Stimulated activated naive CD8-positive, alpha-beta T cell treated with anti-CD3 and anti-CD28 coated beads, Interleukin-15, amount 100 ng/mL, for 72 hours (primary cell): ENCODE data around the gene OR4E2.
"Not testable (repeated sequence)": the region's sequence is repeated elsewhere in the genome, so short reads cannot be mapped to it uniquely, and the experiment has no call there.

ENCODE experiments used
- ATAC-seq: fragments of 150-1000 bp; cut with Tn5 transposase; 2 replicates; pipeline ENCODE4 v1.10.0; 2021; ENCODE audit warnings: mild to moderate bottlenecking, moderate library complexity
- DNase-seq, 2 donors: peaks; one replicate each; pipeline ENCODE4 v3.0.0; 2021 to 2022
- H3K27ac Mint-ChIP-seq, 2 donors: one replicate each; pipeline ENCODE4 v1.8.0; 2022; ENCODE audit warnings: mild to moderate bottlenecking in 2 of 2, mixed read lengths in 2 of 2, moderate library complexity in 2 of 2
- H3K27me3 Mint-ChIP-seq: one replicate; pipeline ENCODE4 v1.8.0; 2022; ENCODE audit warnings: mixed read lengths
- H3K4me1 Mint-ChIP-seq: one replicate; pipeline ENCODE4 v1.8.0; 2022; ENCODE audit warnings: mild to moderate bottlenecking, mixed read lengths
- H3K4me3 Mint-ChIP-seq, 2 donors: one replicate each; pipeline ENCODE4 v1.8.0; 2022; ENCODE audit warnings: mild to moderate bottlenecking in 2 of 2, mixed read lengths in 2 of 2, moderate library complexity in 1 of 2
- H3K9me3 Mint-ChIP-seq, 2 donors: one replicate each; pipeline ENCODE4 v1.8.0; 2022; ENCODE audit warnings: mixed read lengths in 2 of 2

Gene OR4E2, protein sequence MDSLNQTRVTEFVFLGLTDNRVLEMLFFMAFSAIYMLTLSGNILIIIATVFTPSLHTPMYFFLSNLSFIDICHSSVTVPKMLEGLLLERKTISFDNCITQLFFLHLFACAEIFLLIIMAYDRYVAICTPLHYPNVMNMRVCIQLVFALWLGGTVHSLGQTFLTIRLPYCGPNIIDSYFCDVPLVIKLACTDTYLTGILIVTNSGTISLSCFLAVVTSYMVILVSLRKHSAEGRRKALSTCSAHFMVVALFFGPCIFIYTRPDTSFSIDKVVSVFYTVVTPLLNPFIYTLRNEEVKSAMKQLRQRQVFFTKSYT

DNA sequence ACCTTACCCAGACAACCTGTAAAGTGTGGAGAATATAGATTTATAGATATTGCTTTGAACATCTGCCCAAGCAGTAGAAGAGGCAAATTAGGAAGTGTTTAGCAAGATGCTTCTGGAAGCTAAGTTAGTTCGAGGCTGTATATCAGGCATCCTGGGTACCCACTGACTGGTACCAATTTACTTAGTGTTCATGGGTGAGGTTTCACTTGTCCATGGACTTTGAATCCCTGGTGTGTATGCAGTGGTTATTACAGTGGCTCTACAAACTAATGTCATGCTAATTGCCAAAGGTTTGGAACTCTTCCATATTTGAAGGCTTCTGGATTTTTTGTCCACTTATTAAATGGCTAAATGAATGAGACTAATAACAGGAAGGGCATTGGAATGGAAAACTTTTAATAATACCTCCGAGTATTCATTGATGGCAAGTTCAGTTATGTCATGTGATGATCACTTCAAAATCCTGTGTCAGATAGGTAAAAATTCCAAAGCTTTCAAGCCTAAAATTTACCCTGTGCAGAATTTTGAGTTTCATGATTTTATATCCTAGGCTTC, at the start of gene OR4E2:
Gene OR4E2, plus strand, starts transcription at position 505 of the 555 bp plus-strand sequence. CDS start 11,248 bp downstream, outside the sequence.
- no peak within 1 kb of the TSS for H3K27ac Mint-ChIP-seq
- peaks cover 41% of the 10 kb centered on the region for H3K27me3 Mint-ChIP-seq
- H3K9me3 Mint-ChIP-seq: no peaks in the 10 kb centered on the region
- H3K4me1 Mint-ChIP-seq: no peaks in the 10 kb centered on the region
- ATAC-seq (no peak), DNase-seq (no peak)
- H3K4me3 Mint-ChIP-seq: no peak within 1 kb of the TSS

DNA sequence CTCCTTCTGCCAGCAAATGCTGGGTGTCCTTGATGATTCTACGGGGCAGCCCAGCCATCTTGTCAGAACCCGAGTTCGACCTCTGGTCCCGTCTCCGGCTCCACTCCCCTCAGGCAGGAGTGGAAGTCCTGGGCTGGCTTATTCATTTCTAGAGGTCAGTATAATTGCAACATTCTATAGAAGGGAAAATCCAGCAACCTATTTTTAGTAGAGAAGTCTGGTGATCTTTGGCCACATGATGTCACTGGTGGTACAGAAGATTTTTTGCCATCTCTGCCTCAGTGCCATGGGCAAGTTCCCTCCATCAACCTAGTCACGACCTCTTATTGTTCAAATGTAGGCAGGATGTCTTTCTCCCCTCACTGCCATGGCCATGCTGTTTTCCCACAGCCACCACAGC, 41.3 kb upstream of the OR4E2 start:
- H3K4me3 Mint-ChIP-seq: no peak overlapping the region
- no peak overlapping the region for H3K27ac Mint-ChIP-seq
- ATAC-seq (no peak), DNase-seq (no peak)
- H3K27me3 Mint-ChIP-seq: peaks cover 9% of the 10 kb centered on the region
- no peaks in the 10 kb centered on the region for H3K4me1 Mint-ChIP-seq
- no peaks in the 10 kb centered on the region for H3K9me3 Mint-ChIP-seq

DNA sequence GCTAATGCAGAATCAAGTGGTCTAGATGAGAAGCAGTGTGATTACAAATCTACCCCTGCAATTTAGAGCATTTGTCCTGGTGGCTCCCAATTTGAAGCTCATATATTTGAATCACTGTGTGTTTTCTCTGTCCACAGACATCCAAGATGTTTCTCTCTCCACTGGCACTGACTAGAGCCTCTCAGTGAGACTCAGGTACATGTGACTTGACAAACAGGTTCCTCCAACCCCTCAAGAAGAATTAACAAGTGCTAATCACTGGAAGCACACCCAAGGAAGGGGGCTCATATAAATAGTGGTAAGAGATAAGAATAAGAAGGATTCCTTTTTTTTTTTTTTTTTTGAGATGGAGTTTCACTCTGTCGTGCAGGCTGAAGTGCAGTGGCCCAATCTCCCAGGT, 39.4 kb upstream of the OR4E2 start:
- Mint-ChIP-seq H3K4me3 (no peak overlapping the region), H3K4me1 (no peaks in the 10 kb centered on the region), H3K9me3 (no peaks in the 10 kb centered on the region), H3K27me3 (peaks cover 3% of the 10 kb centered on the region), H3K27ac (no peak overlapping the region)
- no peak for DNase-seq
- ATAC-seq: no peak

DNA sequence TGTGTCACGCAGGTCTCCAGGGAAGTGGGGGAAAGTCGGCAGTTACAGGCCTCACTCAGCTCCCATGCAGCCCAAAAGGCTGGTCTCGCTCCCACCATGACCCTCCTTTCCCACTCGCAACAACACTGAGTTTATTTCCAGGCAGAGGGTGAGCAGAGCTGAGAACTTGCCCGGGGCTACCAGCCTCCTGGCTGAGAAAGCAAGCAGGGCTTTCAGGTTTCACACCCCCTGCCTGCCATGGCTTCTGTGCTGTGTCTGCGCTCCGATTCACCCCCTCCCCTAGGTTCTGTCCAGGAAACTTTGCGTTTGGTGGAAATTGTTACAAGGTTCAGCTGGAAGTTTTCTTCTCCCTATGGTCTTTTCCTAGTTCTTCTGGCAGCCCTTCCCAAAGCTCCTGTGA, 36.0 kb upstream of the OR4E2 start:
- H3K9me3 Mint-ChIP-seq: no peaks in the 10 kb centered on the region
- H3K4me3 Mint-ChIP-seq: no peak overlapping the region
- no peak overlapping the region for H3K27ac Mint-ChIP-seq
- ATAC-seq (no peak), DNase-seq (no peak)
- peaks cover 20% of the 10 kb centered on the region for H3K27me3 Mint-ChIP-seq
- H3K4me1 Mint-ChIP-seq: no peaks in the 10 kb centered on the region

DNA sequence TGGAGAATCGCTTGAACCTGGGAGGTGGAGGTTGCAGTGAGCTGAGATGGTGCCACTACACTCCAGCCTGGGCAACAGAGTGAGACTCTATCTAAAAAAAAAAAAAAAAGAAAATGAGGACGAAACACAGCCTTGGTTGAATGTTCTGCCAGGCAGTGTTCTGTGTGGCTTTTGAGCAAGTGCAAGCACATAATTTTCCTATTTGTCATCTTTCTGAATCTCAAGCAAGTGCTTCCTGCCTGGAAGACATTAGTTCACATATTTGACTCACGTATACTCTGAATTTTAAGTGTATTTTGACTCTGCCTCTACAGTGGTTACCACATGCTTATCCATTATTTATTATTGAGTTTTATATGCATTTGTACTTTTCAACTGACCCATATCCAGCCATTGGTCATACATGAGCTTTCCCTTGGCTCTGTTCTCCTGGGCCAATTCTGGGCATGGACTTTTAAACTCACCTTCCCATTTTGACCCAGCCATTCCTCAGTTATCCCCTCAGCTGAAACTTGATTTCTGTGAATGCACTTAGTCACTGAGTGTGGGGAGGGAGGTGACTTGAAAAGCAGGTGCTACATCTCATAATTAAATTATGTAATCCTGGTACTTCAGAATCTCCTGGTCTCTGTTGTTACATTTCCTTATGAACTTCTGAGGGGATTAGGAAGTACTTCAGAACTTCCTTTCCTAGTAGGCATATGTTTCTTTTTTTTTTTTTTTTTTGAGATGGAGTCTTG, 27.0 kb upstream of the OR4E2 start:
- ATAC-seq (no peak), DNase-seq (no peak)
- H3K4me1 Mint-ChIP-seq: no peaks in the 10 kb centered on the region
- H3K27ac Mint-ChIP-seq: no peak overlapping the region
- H3K27me3 Mint-ChIP-seq: peaks cover 27% of the 10 kb centered on the region
- H3K4me3 Mint-ChIP-seq: no peak overlapping the region
- peaks cover 0 to 7% of the 10 kb centered on the region in 2 donors for H3K9me3 Mint-ChIP-seq

DNA sequence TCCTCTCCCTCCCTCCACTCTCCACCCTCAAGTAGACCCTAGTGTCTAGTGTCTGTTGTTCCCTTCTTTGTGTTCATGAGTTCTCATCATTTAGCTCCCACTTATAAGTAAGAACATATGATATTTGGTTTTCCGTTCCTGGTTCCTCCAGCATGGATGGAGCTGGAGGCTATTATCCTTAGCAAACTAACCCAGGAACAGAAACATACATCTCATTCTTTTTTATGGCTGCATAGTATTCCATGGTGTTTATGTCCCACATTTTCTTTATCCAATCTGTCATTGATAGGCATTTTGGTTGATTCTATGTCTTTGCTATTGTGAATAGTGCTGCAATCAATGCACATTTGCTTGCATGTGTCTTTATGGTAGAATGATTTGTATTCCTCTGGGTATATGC, 23.1 kb upstream of the OR4E2 start:
- peaks cover 20% of the 10 kb centered on the region for H3K27me3 Mint-ChIP-seq

DNA sequence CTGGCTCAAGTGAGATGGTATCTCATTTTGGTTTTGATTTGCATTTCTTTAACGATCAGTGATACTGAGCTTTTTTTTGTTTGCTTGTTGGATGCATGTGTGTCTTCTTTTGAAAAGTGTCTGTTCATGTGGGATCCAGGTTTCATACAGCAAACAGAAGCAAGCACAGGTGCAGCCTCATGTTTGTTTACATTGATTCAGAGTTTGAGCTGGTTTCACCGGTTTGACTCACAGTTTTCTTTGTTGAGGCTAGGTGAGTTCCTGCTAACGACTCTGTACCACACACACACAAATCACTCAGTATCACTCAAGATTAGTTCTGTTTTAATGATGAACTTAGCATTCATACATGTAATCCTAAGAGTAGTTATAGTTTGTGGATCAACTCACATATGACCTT, 22.6 kb upstream of the OR4E2 start:
- no peak overlapping the region for H3K4me3 Mint-ChIP-seq
- no peak for ATAC-seq
- H3K27ac Mint-ChIP-seq: no peak overlapping the region
- H3K9me3 Mint-ChIP-seq: peaks cover 0 to 7% of the 10 kb centered on the region in 2 donors
- H3K4me1 Mint-ChIP-seq: no peaks in the 10 kb centered on the region
- H3K27me3 Mint-ChIP-seq: peaks cover 15% of the 10 kb centered on the region
- DNase-seq: no peak

More for the DNA sequence above, 23.1 kb upstream of the OR4E2 start:
- H3K4me3 Mint-ChIP-seq, H3K4me1 Mint-ChIP-seq, DNase-seq, H3K27ac Mint-ChIP-seq, ATAC-seq, H3K9me3 Mint-ChIP-seq: not testable (repeated sequence)

DNA sequence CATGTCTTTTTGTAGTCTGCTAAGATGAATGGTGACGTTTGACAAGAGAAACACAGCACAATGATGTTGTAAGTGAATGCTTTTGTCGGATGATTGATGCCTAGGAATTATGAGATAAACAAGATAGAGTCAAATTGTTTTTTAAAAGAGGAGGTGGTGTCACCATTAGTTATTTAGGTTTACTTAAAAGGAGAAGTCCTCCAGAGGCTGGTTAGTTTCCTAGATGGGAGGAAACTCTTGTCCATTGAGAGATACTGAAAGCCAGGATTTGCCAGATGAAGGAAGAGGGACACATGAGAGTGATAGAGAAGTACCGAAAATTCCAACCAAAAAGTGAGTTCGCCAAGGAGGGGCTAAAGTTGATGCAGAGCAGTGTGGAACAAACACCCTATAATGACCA, 18.8 kb upstream of the OR4E2 start, which contains the start of gene OR10G2:
Gene OR10G2, minus strand, starts transcription at position 101 of the 400 bp plus-strand sequence. Its CDS starts 98 bp downstream, at position 3.
- Mint-ChIP-seq H3K4me3 (no peak within 1 kb of the TSS), H3K27ac (no peak within 1 kb of the TSS), H3K4me1 (no peaks in the 10 kb centered on the region), H3K9me3 (no peaks in the 10 kb centered on the region), H3K27me3 (no peaks in the 10 kb centered on the region)
- no peak for DNase-seq
- ATAC-seq: no peak

DNA sequence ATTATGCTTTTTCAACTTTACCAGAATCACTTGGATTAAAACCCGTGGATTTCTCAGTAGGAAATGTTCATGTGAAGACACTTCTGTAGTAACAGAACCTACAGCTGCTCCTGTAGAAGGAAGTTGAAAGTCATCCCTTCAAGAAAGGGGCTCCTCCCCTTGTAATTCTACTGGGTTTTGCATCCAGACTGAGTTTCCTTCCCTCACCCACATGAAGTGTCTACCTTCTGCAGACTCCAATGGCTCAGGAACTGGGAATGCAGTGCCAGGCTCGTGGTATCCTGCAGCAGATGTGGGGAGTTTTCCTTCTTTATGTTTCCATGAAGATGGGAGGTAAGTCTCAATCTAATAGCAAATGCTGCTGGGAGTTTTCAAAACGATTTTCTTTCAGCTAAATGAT, 11.0 kb upstream of the OR4E2 start:
- DNase-seq: no peak
- no peaks in the 10 kb centered on the region for H3K27me3 Mint-ChIP-seq
- peaks cover 4% of the 10 kb centered on the region for H3K4me1 Mint-ChIP-seq
- peak overlapping the region in 1 of 2 donors; percentile 82 for H3K27ac Mint-ChIP-seq
- peak overlapping the region; percentile 42 to 65 for H3K4me3 Mint-ChIP-seq
- ATAC-seq: no peak
- H3K9me3 Mint-ChIP-seq: no peaks in the 10 kb centered on the region

DNA sequence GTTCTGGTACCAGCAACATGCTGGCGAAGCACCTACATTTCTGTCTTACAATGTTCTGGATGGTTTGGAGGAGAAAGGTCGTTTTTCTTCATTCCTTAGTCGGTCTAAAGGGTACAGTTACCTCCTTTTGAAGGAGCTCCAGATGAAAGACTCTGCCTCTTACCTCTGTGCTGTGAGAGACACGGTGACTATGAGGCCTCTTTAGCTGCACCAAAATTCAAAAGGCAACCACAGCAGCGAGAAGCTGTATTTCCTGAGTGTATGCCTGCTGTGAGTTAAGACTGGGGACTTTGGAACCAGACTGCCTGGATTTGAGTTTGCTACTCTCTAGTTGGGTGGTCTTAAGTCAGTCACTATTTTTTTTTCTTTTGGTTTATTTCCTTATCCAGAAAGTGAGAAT, 10.2 kb upstream of the OR4E2 start:
- Mint-ChIP-seq H3K4me3 (peak overlapping the region in 1 of 2 donors; percentile 65), H3K27ac (no peak overlapping the region), H3K9me3 (no peaks in the 10 kb centered on the region), H3K4me1 (peaks cover 4% of the 10 kb centered on the region), H3K27me3 (no peaks in the 10 kb centered on the region)
- ATAC-seq: no peak
- DNase-seq: no peak

DNA sequence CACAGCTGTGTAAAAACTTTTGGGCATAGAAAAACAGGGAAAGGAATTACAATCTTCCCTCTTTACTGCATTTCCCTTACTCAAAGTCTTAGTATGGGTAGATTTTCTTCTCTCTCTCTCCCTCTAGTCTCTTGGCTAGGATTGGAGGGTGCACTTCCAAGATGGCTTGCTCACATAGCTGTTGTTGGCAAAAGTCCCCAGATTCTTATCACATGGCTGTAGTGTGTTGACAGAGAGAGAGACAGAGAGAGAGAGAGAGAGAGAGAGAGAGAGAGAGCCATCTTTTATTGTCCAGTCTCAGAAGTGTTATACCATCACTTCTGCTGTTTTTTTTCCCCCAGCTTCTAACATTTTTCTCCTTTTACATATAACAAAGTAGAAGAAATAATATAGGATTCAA, 6.3 kb upstream of the OR4E2 start:
- Mint-ChIP-seq H3K27me3 (peaks cover 21% of the 10 kb centered on the region), H3K9me3 (no peaks in the 10 kb centered on the region), H3K27ac (no peak overlapping the region), H3K4me3 (no peak overlapping the region), H3K4me1 (no peaks in the 10 kb centered on the region)
- no peak for ATAC-seq
- DNase-seq: no peak

DNA sequence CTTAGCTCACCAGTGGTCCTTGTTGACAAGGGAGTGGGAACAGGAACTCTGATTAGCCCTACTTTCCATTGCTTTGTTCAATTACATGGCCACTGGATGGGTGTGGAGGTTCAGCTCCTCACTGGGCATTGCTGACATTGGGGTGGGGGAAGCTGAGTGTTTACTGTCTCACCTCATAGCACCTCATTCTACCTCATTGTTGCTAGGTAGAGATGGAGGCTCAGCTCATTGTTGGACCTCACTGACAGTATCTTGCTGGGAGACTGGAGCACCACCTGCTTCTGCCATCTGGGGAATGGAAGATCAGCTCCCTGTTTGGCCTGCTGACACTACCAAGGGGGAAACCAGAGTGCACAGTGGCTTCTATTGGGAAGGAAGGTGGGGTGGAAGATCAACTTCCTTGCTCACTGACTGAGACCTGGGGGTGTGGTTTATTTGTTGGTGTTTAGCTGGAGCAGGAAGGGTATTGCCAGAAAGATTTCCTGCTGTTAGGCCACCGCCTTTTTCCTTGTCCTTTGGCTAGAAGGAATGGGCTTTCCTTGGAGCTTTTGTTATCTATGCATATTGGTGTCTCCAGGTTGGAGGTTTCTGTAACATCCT, 1.3 kb upstream of the OR4E2 start:
- no peaks in the 10 kb centered on the region for H3K4me1 Mint-ChIP-seq
- H3K27me3 Mint-ChIP-seq: peaks cover 31% of the 10 kb centered on the region
- H3K4me3 Mint-ChIP-seq: no peak overlapping the region
- H3K9me3 Mint-ChIP-seq: no peaks in the 10 kb centered on the region
- H3K27ac Mint-ChIP-seq: no peak overlapping the region
- ATAC-seq (no peak), DNase-seq (no peak)

DNA sequence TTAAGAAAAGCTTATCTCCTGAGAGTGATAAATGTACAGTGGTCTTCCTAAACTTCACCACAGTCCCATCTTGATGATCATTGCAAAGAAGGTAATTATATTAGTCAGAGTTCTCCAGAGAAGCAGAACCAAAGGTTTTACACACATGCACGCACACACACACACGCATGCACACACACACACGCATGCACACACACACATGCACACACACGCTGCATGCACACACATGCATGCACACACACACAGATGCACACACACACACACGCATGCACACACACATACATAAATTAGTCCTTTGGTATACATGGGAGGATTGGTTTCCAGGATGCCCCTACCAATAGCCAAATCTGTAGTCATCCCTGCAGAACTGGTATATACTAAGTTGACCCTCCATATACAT, 580 bp downstream of the OR4E2 start:
- H3K27ac Mint-ChIP-seq: no peak overlapping the region
- H3K27me3 Mint-ChIP-seq: peaks cover 45% of the 10 kb centered on the region
- DNase-seq (no peak), ATAC-seq (no peak)
- no peaks in the 10 kb centered on the region for H3K4me1 Mint-ChIP-seq
- H3K9me3 Mint-ChIP-seq: no peaks in the 10 kb centered on the region
- H3K4me3 Mint-ChIP-seq: no peak overlapping the region

DNA sequence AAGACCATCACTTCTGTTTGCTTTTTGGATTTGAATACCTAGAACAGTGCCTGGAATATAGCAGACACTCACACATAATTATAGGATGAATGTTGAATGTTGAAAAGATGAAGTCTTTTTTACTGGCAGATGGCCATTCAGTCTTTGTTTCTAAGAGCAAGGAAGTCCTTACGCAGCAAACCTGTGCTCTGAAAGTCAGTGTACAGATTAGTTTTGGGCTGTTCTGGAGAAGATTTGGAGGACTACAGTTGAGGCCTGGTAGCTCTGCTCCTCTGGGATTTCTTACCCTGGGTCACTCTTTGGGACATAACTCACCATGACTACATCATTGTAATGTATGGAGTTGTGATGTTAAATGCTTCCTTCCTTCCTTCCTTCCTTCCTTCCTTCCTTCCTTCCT, 3.3 kb downstream of the OR4E2 start:
- ATAC-seq: no peak
- no peak for DNase-seq
- no peak overlapping the region for H3K27ac Mint-ChIP-seq
- no peak overlapping the region for H3K4me3 Mint-ChIP-seq
- H3K9me3 Mint-ChIP-seq: no peaks in the 10 kb centered on the region
- peaks cover 34% of the 10 kb centered on the region for H3K27me3 Mint-ChIP-seq
- no peaks in the 10 kb centered on the region for H3K4me1 Mint-ChIP-seq

DNA sequence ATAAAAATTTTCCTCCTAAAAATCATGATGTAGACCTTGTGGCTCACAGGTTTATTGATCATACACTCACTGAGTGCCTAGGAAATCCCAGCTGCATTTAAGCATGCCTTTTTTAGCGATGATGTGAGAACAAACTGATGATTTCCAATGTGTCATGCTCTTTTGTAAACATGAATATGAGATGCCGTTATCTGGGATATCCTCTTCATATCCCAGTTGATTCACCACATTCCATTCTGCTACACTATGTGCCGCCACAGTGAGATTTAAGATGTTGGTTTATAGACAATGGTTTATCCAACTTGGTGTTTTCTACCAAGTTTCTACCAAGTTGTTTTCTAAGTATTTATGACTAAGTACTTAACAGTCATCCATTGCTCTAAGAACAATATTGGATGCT, 14.7 kb downstream of the OR4E2 start:
- no peak overlapping the region for H3K27ac Mint-ChIP-seq

DNA sequence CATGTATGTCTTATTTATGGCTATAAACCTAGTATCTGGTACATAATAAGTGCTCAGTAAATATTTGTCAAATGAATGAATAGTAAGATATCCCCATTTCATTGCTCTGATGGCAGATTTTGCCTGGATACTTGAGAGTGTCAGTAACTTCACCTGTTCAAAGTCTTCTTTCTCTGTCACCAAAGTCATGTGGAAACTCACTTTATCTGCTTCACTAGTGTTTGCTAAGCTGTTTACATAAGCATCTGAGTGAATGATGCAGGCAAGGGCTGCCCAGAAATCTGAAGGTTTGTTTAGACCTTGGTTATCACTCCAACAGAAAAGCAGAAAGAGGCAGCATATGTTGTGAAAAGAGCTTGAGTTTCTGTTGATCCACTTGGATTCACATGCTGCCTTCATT, 15.6 kb downstream of the OR4E2 start:
- no peak for ATAC-seq
- no peak for DNase-seq
- peaks cover 30% of the 10 kb centered on the region for H3K27me3 Mint-ChIP-seq
- no peak overlapping the region for H3K4me3 Mint-ChIP-seq
- H3K4me1 Mint-ChIP-seq: no peaks in the 10 kb centered on the region
- H3K27ac Mint-ChIP-seq: no peak overlapping the region
- H3K9me3 Mint-ChIP-seq: no peaks in the 10 kb centered on the region

More for the DNA sequence above, 14.7 kb downstream of the OR4E2 start:
- Mint-ChIP-seq H3K4me1 (no peaks in the 10 kb centered on the region), H3K9me3 (no peaks in the 10 kb centered on the region), H3K27me3 (peaks cover 30% of the 10 kb centered on the region), H3K4me3 (no peak overlapping the region)
- DNase-seq (no peak), ATAC-seq (no peak)
